RCC 7860 (cell line): ENCODE data around the gene DCDC2.
A peak's percentile ranks its signal among the peaks of the same experiment; 100 is the strongest.
"Not testable (repeated sequence)": the region's sequence is repeated elsewhere in the genome, so short reads cannot be mapped to it uniquely, and the experiment has no call there.

Experiments used
- DNase-seq: peaks from one replicate; pipeline ENCODE4 v3.0.0-alpha.2; 2015; ENCODE audit warnings: low spot score
- FAIRE-seq: peaks from 2 replicates; lab custom pipeline; 2012; peaks lifted over from hg19 to GRCh38; lab: Jason Lieb, UNC

The DCDC2 gene

GRCh38 chr6:24381476-24382219, 23.8 kb upstream of the DCDC2 start:
- FAIRE-seq = no peak
- no peak for DNase-seq

DNA sequence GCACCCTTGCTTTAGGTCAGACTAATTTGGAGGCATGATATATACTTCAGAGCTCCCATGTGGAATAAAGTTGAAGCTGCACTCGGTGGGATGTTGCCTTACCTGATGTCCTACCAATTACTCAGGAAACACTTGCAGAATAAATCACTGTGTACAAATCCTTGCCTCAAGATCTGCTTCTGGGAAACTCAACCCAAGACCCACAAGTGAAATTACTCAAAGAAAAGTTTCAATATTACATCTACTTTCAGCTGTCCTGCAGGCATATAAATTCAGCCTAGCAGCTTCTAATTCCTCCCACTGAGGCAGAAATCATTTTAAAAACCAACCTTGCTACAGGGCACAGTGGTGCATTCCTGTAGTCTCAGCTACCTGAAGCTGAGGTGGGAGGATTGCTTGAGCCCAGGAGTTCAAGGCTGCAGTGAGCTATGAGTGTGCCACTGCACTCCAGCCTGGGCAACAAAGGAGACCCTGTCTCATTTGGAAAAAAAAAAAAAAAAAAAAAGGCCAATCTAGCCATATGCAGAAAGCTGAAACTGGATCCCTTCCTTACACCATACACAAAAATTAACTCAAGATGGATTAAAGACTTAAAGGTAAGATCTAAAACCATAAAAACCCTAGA, 20.7 kb upstream of the DCDC2 start:
- no peak for DNase-seq
- FAIRE-seq = no peak

DNA sequence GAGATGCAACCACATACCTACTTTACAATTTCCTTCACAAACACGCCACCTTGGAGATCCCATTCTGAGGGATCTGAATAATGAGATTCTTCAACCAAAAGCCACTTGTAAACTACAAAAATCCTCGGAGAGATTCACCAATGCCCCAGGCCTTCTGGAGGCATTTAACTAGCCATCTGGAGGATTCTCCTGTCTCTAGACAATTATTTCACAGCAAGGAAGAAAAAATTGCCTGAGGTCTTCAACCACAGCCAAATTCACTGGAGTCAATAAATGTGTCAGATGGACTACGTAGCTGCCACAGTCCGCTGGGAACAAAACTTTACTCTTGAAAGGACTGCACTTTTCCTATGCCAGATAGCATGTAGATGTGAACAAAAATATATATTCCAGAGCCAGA, 19.0 kb upstream of the DCDC2 start:
- FAIRE-seq = no peak
- no peak for DNase-seq

DNA sequence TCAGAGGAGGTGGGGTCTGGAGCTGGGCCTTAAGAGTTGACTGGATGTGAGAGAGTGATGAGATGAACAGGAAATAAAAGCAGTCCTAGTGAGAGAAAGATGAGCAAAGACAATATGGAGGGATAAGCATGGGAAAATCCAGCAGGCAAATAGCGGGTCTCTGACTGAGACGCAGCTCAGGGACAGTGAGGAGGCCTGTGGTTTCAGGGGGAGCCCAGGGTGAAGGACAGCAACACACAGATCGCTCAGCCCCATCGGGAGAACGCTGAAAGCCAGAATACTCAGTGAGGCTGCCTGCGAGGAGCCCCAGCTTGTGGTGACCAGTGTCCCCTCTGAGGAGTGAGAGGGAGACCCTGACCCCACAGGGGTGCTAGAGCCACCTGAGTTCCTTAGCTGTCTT, 16.8 kb upstream of the DCDC2 start:
- FAIRE-seq (no peak), DNase-seq (no peak)

DNA sequence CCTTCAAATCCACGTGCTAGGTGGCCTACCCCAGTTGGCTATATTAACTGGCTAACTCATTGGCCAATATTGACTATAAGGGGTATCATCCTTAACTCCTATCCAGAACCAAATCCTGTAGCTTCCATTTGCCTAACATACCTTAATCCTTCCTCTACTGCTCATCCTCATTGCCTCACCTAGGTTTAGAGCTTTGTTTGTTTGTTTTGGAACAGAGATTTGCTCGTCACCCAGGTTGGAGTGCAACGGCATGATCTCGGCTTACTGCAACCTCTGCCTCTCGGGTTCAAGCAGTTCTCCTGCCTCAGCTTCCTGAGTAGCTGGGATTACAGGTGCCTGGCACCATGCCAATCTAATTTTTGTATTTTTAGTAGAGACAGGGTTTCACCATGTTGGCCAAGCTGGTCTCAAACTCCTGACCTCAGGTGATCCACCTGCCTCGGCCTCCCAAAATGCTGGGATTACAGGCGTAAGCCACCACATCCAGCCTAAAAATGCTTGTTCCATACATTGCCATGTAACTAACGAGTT, 7.3 kb upstream of the DCDC2 start:
- not testable (repeated sequence) for FAIRE-seq, DNase-seq

DNA sequence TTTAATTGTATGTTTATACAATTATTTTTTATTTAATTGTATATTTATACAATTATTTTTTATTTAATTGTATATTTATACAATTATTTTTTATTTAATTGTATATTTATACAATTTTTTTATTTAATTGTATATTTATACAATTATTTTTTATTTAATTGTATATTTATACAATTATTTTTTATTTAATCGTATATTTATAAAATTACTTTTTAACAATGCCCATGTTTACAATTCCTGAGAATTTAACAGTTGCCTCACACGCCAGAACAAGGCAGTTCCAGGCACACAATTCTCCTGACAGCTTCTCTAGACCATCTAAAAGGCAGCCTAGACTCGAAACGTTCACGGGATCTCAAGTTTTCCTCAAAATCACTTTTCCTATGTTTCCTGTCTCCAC, 4.5 kb upstream of the DCDC2 start:
- FAIRE-seq = not testable (repeated sequence)

DNA sequence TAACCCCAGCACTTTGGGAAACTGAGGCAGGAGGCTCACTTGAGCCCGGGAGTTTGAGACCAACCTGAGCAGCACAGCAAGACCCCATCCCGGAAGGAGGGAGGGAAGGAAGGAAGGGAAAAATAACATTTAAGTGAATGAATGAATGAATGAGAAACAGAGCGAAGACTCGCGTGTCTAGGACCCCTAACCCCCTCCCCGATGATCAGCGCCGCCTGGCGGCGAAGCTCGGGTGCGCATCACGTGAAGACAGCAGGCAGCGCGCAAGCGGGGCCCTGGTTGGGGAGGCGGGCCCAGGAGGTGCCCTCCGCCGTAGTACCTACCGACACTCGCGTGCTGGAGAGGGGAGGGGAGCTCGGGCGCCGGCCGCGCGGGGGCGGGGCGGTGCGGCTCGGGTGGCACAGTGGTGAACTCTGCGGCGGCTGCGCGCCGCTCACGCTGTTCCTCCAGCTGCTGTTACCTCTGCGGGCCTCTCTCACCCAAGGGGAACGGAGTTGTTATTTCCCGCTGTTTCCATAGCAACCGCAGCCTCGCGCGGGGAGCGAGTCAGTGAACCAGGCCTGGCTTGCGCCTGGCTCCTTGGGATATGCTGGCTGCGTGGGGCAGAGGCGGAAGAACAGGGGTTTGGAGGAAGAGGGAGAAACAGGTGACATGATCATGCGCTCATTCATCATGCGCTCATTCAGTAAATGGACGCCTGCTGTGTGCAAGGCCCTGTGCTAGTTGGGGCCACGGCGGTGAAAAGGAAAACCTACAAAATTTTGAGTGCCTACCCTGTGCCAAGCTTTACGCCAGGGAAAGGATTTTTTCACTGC, 2.0 kb upstream of the DCDC2 start:
- peak; percentile 71 for FAIRE-seq
- DNase-seq = peak; percentile 96

More for the DNA sequence above, 4.5 kb upstream of the DCDC2 start:
- not testable (repeated sequence) for DNase-seq

GRCh38 chr6:24358219-24358821, 461 bp upstream of the DCDC2 start:
- no peak for FAIRE-seq
- DNase-seq = peak; percentile 8

GRCh38 chr6:24356310-24356973, 1.4 kb downstream of the DCDC2 start:
- FAIRE-seq = no peak
- DNase-seq = peak; percentile 37

GRCh38 chr6:24355393-24355792, 2.5 kb downstream of the DCDC2 start:
- DNase-seq (peak; percentile 10), FAIRE-seq (no peak)

GRCh38 chr6:24353861-24354260, 4.0 kb downstream of the DCDC2 start:
- FAIRE-seq (no peak), DNase-seq (no peak)

DNA sequence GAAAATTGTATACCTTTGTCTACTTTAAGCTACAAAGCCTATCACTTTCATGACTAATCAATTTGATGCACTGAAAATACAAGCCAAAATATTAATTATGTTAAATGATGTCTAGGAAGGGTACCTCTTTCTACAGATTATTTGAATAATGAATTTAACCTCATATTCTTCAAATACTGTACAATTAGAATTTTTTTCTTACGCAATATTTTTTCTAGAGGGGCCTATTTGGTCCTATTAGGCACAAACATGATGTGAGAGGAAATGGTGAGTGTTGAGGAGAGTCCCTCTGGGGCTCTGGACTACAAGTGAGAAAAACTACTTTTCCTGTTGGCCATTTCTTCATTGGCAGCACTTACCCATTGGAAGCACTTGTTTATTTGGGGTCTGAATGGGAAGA, 5.4 kb downstream of the DCDC2 start:
- no peak for DNase-seq
- no peak for FAIRE-seq

- DNase-seq (no peak), FAIRE-seq (peak; percentile 35)
Measured at GRCh38 chr6:24344976-24345375, 12.9 kb downstream of the DCDC2 start.

GRCh38 chr6:24340998-24341938, 16.6 kb downstream of the DCDC2 start:
- FAIRE-seq (peak; percentile 87), DNase-seq (peak; percentile 82)

DNA sequence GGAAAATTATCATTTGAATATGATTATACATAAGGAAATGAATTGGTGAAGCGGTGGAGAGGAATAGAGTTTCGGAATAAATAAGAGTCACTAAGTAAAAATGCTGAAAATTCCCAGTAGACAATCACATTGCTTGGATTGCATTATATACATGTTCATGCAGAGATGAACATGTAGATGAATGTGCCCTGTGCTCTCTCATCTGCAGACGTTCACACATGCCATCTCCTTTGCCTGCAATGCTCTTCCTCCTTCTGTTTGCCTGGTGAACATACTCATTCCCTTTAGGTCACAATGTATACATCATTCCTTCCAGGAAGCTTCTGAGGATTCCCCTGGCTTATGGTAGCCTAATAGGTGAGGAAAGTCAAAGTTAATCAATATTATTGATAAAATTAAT, 17.9 kb downstream of the DCDC2 start:
- no peak for FAIRE-seq
- DNase-seq = no peak

GRCh38 chr6:24334285-24334684, 23.6 kb downstream of the DCDC2 start:
- FAIRE-seq = no peak
- no peak for DNase-seq

DNA sequence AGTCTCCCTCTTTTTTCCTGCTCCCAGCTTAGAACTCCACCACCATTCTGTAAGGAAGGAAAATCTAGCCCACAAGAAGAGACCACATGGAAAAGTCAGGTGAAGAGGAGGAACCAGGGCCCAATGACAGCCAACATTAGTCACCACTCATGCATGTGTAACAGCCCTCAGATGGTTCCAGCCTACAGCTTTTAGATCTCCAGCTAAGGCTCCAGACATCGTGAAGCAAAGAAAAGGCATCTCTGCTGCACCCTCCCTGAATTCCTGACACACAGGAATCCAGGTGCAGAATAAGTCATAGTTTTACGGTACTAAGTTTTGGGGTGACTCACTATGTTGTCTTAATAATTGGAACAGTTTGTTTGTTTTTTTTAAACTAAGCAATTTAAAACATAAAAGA, 25.5 kb downstream of the DCDC2 start:
- peak; percentile 95 for DNase-seq
- peak; percentile 98 for FAIRE-seq

DNA sequence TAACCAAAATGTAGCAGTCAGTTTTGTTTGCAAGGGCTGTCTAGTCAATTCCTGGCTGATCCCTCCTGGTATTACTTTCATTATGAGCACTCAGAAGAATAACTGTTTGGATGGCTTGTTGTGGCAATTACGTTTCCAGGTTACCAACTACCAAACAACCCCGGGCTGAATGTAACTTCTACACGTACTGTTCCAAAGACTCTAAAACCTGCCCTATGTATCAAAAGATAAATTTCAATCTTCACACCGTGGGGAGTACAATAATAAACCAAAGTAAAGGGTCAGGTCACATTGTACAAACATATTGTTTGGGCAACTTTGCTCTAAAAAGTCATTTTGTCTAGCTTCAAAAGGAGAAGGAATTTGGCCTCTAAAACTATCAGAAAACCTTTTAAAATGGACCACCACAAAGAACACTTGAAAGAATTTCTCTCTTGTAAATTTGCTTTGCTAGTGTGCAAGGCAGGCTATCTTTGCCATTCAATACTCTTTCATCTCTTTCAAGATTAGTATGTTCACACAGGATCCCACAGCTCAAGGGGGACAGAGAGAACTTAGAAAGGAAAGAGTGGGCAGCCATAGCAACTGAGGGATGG, 27.6 kb downstream of the DCDC2 start:
- no peak for FAIRE-seq
- peak; percentile 19 for DNase-seq

- no peak for FAIRE-seq
- peak; percentile 26 for DNase-seq
Measured at GRCh38 chr6:24329451-24329850, 28.4 kb downstream of the DCDC2 start.
